PC-3 (cell line): Measurements from ENCODE around the gene CHD2.

Experiments used
- EZH2 ChIP-seq: fragments of 300-600 bp; sonication (generic); IDR thresholded peaks from one replicate; pipeline ENCODE4 v1.6.1; 2017; ENCODE audit warnings: antibody characterized with exemption, mild to moderate bottlenecking, low read length; ENCODE audit not compliant: unreplicated experiment
- EZH2phosphoT487 ChIP-seq: fragments of 300-600 bp; sonication (generic); IDR thresholded peaks from 2 replicates; pipeline ENCODE4 v1.6.1; 2018; ENCODE audit warnings: mild to moderate bottlenecking, antibody characterized with exemption, low read length, borderline replicate concordance
- TF ChIP-seq, protein P1 (sequence below): fragments of 300-600 bp; sonication (generic); conservative IDR thresholded peaks from 2 replicates; pipeline ENCODE4 v1.5.1; 2017; ENCODE audit warnings: antibody characterized with exemption, low read depth, mild to moderate bottlenecking, low read length

DNA sequence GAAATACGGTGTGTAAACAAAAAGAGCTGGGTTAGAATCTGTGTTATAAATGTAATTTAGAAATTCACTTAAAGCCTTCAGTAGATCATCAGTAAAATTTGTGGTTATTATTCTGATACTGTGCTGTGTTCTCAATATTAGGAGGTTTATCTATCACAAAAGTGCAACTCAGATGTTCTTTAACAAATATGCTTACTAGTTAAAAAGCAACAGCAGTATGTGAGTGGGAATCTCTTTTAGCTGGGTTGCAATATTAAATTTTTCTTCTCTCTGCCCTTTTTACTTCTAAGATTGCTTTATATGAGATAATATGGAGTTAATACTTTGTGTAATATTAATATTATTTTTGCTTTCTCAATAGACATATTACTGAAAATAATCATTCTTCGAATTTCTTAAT lies 53.4 kb downstream of the CHD2 start:
- TF ChIP-seq, protein P1, sequence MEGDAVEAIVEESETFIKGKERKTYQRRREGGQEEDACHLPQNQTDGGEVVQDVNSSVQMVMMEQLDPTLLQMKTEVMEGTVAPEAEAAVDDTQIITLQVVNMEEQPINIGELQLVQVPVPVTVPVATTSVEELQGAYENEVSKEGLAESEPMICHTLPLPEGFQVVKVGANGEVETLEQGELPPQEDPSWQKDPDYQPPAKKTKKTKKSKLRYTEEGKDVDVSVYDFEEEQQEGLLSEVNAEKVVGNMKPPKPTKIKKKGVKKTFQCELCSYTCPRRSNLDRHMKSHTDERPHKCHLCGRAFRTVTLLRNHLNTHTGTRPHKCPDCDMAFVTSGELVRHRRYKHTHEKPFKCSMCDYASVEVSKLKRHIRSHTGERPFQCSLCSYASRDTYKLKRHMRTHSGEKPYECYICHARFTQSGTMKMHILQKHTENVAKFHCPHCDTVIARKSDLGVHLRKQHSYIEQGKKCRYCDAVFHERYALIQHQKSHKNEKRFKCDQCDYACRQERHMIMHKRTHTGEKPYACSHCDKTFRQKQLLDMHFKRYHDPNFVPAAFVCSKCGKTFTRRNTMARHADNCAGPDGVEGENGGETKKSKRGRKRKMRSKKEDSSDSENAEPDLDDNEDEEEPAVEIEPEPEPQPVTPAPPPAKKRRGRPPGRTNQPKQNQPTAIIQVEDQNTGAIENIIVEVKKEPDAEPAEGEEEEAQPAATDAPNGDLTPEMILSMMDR: no peak
- no peak for TF ChIP-seq EZH2phosphoT487
- TF ChIP-seq EZH2: no peak
